Left renal pelvis (tissue), 4 donors: ENCODE results near the gene RUNX1. TPM values are rescaled to one million over a fixed set of nuclear protein-coding genes. Genes with fewer than 3 reads are reported as not detected.

Experiments
- DNase-seq, 4 donors: peaks; one replicate each; pipeline ENCODE4 v3.0.0-alpha.2; 2013; ENCODE audit warnings: low read depth in 4 of 4, low spot score in 3 of 4
- polyA plus RNA-seq, 4 donors: library from polyadenylated mRNA; unstranded; fragments of 120-200 nt; gene quantifications; one replicate each; pipeline ENCODE4 v1.2.1, GENCODE V29; 2013; ENCODE audit not compliant: insufficient read length in 4 of 4

The RUNX1 gene
- polyA plus RNA-seq, 4 donors, result 2.4 to 3.4 (median 3.1) TPM

GRCh38 chr21:34908419-34909055 is 140.6 kb downstream of the RUNX1 start:
- DNase-seq, result no peak

- no peak for DNase-seq
These were observed 141.4 kb downstream of the RUNX1 start for GRCh38 chr21:34907461-34908418.

DNA sequence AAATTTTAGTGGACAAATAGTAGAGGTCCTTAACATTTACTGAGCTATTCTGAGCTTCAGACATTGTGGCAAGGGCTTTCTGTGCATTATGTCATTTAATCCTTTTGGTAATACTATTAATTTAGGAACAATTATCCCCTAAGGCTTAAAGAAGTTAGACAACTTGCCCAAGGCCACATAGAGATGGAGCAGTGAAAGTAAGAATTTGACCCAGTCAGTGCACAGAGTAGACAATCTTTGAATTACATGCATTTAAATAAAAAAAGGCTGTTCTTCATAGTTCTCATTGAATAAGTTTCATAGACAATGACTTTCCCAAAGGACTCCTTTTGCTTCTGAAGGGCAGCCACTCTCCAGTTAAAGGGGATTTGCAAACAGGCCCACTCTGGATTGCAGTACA is 142.7 kb downstream of the RUNX1 start:
- no peak for DNase-seq

GRCh38 chr21:34905218-34905537 is 143.9 kb downstream of the RUNX1 start:
- DNase-seq, result no peak

DNA sequence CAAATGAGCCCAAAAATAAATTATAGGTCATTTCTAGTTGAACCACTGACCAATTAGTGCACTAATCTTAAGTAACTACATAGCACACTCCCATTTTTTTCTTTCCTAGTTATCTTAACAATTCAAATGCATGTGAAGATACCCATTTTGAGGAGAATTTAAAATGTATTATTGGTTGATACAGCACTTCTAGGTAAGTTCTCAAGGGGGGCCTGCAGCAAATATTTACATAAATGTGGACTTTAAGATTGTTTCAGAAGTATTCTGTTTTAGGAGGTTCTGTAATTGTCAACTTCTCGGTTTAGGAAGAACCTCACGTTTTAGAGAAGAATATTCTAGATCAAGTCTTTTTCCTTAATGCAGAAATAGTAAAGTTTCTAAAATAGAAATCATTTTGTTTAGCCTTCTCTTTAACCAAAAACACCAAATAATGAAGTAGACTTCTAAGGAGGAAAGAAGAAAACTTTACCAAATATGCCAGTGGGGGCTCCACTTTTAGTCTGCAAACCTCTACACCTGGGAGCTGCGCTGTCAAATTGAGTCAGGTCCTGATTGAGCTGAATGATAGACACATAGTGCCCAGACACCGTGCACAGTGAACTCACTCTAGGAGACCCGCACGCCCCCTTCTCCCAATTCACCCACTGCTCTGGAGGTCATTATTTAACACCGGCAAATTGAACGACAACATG is 144.4 kb downstream of the RUNX1 start:
- no peak for DNase-seq

GRCh38 chr21:34900376-34900775 is 148.7 kb downstream of the RUNX1 start:
- DNase-seq, result no peak

DNA sequence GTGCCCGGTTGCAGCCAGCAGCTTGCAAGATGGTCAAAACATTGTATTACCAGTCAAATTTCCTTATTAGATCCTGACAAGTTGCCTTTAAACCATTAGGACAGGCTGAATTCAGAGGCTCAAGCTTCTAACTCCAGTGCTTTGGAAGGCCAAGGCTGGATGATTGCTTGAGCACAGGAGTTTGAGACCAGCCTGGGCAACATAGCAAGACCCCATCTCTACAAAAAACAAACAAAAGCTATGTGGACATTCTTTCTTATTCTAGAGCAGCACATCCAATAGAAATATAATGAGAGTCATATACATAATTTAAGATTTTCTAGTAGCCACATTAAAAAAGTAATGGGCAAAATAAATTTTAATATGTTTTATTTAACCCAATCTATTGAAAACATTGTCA is 149.3 kb downstream of the RUNX1 start:
- DNase-seq, result no peak

GRCh38 chr21:34899302-34899701 is 149.8 kb downstream of the RUNX1 start:
- DNase-seq, result no peak

DNA sequence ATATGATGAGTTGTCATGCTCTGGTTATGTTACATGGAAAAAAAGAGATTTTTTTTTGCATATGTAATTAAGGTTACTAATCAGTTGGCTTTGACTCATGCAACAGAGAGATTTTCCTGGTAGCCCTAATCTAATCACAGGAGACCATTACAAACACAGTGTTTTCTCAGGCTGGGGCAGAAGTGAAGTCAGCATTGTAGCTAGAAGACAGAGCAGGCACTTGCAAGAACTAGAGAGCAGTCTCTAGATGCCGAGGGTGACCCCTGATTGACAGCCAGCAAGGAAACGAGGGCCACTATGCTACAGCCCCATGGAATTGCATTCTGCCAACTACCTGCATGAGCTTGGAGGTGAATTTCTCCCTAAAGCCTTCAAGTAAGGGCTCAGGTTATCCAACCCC is 151.3 kb downstream of the RUNX1 start:
- no peak for DNase-seq

DNA sequence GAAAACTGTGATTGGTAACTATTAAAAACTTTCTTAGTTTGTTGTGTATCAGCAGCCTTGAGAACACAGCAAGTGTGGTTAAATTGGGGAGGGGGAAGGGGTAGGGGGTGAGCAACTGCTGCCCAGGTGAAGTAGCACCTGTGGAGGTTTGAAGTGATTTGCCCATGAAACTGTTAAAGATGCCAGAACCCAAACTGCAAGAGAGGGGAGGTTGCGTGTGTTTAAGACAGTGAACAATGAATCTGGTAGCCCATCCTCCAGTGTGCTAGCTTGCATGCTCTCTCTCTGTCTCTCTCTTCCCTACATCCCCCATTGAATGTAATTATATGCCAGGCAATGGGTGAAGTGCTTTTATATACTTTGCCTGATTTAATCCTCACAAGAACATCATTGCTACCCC is 154.7 kb downstream of the RUNX1 start:
- no peak for DNase-seq

- no peak for DNase-seq
These were observed 156.9 kb downstream of the RUNX1 start for GRCh38 chr21:34892209-34892608.

DNA sequence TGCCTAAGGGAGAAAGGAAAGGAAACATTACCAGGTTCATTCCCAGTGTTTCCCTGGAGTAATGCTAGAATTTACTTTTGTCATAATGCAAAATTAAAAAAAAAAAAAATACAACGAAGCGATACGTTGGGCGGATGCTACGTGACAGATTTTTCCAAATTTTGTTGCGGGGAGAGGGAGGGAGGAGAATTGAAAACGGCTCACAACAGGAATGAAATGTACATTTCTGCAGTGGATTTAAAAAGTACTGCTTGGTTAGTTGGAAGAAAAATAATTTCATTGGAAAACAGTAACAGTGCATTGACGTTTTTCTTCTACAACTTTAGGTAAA is 157.5 kb downstream of the RUNX1 start:
- DNase-seq, result no peak

GRCh38 chr21:34890724-34891612 is 158.1 kb downstream of the RUNX1 start:
- DNase-seq, result no peak

- no peak for DNase-seq
These were observed 158.7 kb downstream of the RUNX1 start for GRCh38 chr21:34890470-34890723.

GRCh38 chr21:34889676-34890469 is 159.2 kb downstream of the RUNX1 start:
- peak in 2 of 4 donors; percentile 48 to 53 for DNase-seq

GRCh38 chr21:34889320-34889675 is 159.8 kb downstream of the RUNX1 start:
- peak in 1 of 4 donors; percentile 36 for DNase-seq

DNA sequence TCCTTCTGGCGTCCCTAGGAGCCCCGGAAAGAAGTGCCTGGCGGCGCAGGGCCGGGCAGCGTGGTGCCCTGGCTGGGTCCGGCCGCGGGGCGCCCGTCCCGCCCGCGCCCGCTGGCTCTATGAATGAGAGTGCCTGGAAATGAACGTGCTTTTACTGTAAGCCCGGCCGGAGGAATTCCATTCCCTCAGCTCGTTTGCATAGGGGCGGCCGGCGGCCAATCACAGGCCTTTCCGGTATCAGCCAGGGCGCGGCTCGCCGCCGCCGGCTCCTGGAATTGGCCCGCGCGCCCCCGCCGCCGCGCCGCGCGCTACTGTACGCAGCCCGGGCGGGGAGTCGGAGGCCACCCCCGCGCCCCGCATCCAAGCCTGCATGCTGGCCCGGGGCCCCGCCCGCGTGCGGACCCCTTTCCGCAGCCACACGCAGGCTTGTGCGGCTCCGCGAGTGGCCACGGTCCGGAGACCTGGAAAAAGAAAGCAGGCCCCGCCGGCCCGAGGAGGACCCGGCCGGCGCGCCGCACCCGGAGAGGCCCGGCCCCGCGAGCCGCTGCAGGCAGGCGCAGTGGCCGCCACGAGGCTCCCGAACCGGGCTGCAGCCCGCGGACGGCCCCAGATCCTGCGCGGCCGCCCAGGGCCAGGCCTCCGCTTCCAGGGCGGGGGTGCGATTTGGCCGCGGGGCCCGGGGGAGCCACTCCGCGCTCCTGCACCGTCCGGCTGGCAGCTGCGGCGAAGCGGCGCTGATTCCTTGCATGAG is 160.4 kb downstream of the RUNX1 start:
- DNase-seq, result peak; percentile 67 to 86 (median 80)

- no peak for DNase-seq
These were observed 161.2 kb downstream of the RUNX1 start for GRCh38 chr21:34887725-34888568.

GRCh38 chr21:34887105-34887442 is 162.0 kb downstream of the RUNX1 start:
- no peak for DNase-seq
